Measurements from ENCODE around the gene AGL.

- TF ChIP-seq POLR2AphosphoS5 (IDR thresholded peaks at IDR 0.05) (no peak), CTCF (IDR thresholded peaks at IDR 0.05) (no peak), POLR2A (IDR thresholded peaks at IDR 0.05) (no peak), EP300 (IDR thresholded peaks at IDR 0.05; ENCODE audit: low read depth) (no peak)
These were observed 92.6 kb downstream of the AGL start for GRCh38 chr1:99942723-99943122.
